CD4-positive, alpha-beta T cell treated with Interleukin-6 for 4 hours (primary cell): Measurements from ENCODE around the gene ASCC3.

Experiments used
- DNase-seq: peaks from one replicate; pipeline ENCODE4 v3.0.0-alpha.2; 2020; ENCODE audit warnings: mixed read lengths

Gene ASCC3

DNA sequence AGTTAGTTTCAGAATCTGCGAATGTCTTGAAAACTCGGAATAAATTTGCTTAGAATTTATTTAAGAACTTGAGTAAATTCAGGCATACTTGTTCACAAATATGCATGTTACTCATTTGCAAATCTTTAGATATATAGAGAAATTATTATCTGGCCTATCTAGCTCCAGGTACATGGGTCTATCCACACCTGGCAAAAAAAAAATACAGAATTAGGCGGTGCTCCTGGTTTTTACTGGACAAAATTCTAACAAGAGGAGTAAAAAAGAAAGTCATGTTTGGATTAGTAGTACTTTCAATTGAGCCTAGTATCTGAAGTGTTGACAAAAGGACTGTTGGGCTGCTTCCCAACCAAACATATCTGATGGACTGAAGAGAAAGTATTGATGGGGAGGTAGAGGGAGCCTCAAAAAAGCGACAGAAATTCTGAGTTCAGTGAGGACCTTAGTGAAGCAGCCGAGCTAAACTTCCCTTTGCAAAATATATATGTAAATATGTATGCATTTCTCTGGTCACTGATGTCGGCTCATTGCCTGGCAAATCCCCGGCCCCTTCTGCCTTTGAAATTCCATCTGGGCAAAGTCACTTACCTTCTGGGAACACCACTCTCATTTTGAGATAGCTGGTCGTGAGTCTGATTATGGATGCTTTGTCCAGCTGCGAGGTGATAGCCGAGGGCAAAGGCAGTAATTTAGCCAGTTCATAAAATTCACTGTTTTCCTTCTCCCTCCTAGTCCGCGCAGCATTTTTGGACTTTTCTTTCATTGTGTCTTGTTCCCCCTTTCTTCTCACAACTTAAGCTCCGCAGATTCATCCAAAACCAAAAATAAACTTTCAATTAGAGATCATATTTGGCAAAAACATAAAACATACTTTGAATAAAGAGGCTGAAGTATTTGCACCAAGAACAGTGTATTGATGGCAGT, 418.2 kb downstream of the ASCC3 start:
- no peak for DNase-seq

DNA sequence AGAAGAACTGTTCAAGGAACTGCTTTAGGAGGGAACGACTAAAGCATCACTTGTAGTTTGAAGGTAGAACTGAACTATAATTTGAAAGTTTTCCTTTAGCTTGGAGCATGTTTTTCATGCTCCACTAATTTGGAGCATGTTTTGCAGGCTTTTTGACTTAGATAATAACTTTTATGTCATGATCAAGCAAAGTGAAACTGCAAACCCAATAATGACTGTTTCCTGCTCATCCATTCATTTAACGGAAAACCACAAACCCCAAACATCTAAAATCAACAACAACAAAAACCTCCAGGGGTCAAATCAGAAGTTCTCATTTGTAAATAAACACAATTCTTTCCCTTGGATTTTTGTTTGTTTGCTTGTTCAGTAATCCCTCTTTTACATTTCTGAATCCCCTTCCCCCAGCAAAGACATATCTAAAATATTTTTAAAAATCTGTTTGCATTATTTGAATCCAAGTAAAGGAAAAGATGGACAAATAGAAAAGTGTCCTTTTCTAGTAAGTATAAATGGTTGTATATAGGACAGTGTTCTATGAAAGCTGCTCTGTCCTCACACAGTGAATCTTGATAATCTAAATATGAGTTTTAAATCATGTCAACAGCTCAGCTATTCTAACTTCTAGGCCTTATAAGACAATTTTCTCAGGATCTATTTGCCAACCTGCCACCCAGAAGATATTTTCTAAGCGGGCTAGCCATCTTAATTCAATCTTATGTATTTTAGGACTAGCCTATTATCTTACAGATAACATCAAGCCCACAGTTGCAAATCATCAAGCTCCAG, 419.0 kb downstream of the ASCC3 start:
- no peak for DNase-seq

DNA sequence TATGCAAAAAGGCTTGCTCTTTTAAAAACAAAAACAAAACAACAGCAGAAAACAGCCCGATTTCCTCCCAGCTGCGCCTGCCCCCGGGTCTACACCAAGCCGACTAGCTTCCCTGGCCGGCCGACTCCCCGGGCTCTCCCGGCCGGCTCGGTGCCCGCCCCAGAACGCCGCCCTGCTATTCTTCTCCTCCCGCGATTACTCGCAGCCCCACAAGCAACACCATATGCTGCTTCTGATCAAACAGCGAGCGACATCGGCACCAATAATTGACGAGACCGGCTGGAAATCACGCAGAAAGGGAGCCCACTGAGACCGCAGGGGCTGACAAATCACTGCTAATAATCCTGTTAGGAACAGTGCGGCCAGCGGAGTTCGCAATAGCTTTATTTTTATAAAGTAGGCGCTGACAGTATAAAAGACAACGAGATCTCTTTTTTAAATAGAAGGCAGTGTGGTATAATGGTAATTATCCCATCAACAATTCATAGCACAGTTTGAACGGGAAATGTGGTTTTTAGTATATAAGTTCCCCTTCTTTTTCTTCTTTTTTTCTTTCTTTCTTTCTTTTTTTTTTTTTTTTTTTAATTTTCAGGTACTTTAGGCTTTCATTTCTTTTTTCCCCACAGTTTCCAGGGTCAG, 419.7 kb downstream of the ASCC3 start:
- no peak for DNase-seq

DNA sequence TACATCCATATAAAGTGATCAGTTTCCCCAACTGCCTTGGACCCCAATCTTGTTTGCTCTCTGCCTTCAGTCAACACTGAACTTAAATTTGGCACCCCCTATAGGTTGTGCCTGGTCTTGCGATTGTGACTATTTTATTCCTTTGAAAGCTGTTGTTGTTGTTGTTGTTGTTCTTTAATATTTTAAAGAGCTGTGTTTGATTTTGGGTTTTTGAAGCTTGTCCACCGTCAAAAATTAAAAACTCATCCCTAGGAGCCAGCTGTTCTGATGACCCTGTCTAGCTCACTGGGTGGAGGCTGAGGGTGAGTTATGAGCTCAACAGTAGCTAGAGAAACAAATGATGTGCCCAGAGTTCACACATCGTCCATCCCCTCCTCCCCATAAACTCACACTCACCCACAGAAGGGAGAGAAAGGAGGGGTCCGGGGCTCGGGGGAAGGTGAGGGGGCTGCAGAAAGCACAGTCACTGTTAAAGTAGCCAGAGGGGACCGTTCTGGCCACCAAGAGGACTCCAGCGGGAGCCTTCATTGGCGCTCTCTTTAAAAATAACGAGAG, 420.4 kb downstream of the ASCC3 start:
- DNase-seq = no peak

DNA sequence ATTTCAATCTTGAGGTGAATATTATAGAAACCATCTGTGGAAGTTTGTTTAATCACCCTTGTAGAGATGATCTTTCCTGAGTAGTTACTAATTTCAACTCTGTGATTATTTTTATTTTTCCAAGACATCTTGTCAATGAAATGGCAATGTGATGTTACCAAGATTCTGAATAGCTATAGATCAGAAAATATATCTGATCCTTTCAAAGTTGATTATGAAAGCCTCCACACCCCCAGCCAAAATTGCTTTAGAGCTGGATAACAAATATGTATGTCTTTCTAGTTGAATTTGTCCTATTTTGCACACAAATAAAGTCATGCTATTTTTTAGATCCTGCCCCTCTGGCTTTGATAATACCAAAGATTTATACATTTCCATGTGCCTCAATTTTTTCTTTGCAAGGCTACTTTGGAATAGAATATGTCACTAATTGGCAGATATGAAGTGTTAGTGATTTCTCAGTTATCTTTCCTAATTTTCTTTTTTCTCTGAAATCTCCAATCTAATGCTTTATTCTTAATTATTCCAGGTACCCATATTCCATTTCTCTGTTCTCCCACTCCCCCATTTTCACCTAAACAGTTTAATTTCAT, 421.4 kb downstream of the ASCC3 start:
- DNase-seq = no peak

DNA sequence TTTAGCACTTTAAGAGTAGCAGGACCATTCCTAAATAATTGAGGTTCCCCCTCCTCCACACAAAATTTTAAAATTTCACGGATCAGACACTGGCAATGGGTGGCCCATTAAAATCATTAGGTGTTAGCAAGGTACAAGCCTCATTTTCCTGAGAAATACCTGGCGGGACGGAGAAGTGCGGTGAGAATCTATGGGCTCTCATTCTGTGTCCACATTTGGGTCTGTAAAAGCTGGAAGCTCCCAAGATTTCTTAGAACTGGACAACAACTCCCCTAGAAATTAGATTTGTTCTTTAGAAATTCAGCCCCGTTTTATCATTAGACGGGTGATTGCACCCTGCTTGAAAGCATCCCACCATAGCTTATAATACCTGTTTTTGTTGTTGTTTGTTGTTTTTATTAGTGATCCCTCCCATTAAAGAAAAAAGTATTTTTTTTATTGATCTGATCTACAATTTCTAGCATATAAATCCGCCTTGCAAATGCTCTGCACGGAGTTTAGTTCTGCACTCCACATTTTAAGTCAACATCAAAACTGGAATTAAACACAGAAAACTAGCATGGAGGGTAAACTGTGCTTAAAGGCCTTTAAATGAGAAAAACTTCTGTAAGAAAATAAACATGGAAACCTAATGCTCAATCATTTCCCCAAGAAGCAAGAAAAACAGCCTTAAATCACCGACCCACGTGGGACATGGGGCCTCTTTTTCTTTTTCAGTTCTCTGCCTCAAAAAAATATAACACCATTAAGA, 422.1 kb downstream of the ASCC3 start:
- DNase-seq = no peak
